Measurements from ENCODE around the gene PCNT. TPM values are rescaled to one million over a fixed set of nuclear protein-coding genes. Genes with fewer than 3 reads are reported as not detected.
A peak's percentile ranks its signal among the peaks of the same experiment; 100 is the strongest.
"Not testable (repeated sequence)": the region's sequence is repeated elsewhere in the genome, so short reads cannot be mapped to it uniquely, and the experiment has no call there.

Gene PCNT
- total RNA-seq, 3 donors from 2014 or later, result 25.2 to 31.0 (median 28.5) TPM

- TF ChIP-seq POLR2AphosphoS5 (IDR thresholded peaks at IDR 0.05) (no peak), POLR2A (IDR thresholded peaks at IDR 0.05) (no peak), CTCF (IDR thresholded peaks at IDR 0.05) (no peak)
- intact Hi-C loops (cut with DNase I; ENCODE audit: low total_unique reads), result loop anchor here (5.0 kb wide), 1 partner anchor 325 kb away; no protein-coding TSS in a partner anchor
- Histone ChIP-seq H3K27me3 (no peaks in the 10 kb centered on the region), H3K27ac (peak overlapping the region in 1 of 2 donors; percentile 14), H3K36me3 (no peaks in the 10 kb centered on the region), H3K4me1 (peaks cover 0 to 3% of the 10 kb centered on the region in 2 donors), H3K9me3 (no peaks in the 10 kb centered on the region), H3K4me3 (no peak overlapping the region)
- no peak for DNase-seq (ENCODE audit: low spot score in 2 of 2)
Measured at GRCh38 chr21:46461909-46462308, 138.0 kb downstream of the PCNT start.

- H3K36me3 ChIP-seq; H3K9me3 ChIP-seq; H3K27ac ChIP-seq; intact Hi-C loops (cut with DNase I; ENCODE audit: low total_unique reads); H3K4me1 ChIP-seq; H3K4me3 ChIP-seq; H3K27me3 ChIP-seq; DNase-seq (ENCODE audit: low spot score in 2 of 2): not testable (repeated sequence)
Measured at GRCh38 chr21:46465153-46465552, 141.2 kb downstream of the PCNT start.

- H3K9me3 ChIP-seq, result no peaks in the 10 kb centered on the region
- H3K27ac ChIP-seq, result no peak overlapping the region
- no peaks in the 10 kb centered on the region for H3K27me3 ChIP-seq
- no peaks in the 10 kb centered on the region for H3K4me1 ChIP-seq
- no peak overlapping the region for H3K4me3 ChIP-seq
- no peaks in the 10 kb centered on the region for H3K36me3 ChIP-seq
- TF ChIP-seq CTCF (IDR thresholded peaks at IDR 0.05) (no peak), POLR2A (IDR thresholded peaks at IDR 0.05) (no peak), POLR2AphosphoS5 (IDR thresholded peaks at IDR 0.05) (no peak)
- intact Hi-C loops (cut with DNase I; ENCODE audit: low total_unique reads), result no loop called here
- DNase-seq (ENCODE audit: low spot score in 2 of 2), result no peak
Measured at GRCh38 chr21:46465651-46466050, 141.7 kb downstream of the PCNT start.

- intact Hi-C loops (cut with DNase I; ENCODE audit: low total_unique reads), result no loop called here
- DNase-seq (ENCODE audit: low spot score in 2 of 2), result no peak
- Histone ChIP-seq H3K36me3 (no peaks in the 10 kb centered on the region), H3K27ac (no peak overlapping the region), H3K4me3 (no peak overlapping the region), H3K9me3 (no peaks in the 10 kb centered on the region), H3K4me1 (no peaks in the 10 kb centered on the region), H3K27me3 (no peaks in the 10 kb centered on the region)
- TF ChIP-seq POLR2A (IDR thresholded peaks at IDR 0.05) (no peak), CTCF (IDR thresholded peaks at IDR 0.05) (no peak), POLR2AphosphoS5 (IDR thresholded peaks at IDR 0.05) (no peak)
Measured at GRCh38 chr21:46468108-46468774, 144.3 kb downstream of the PCNT start.

- Histone ChIP-seq H3K4me3 (no peak overlapping the region), H3K27ac (no peak overlapping the region), H3K9me3 (no peaks in the 10 kb centered on the region), H3K27me3 (no peaks in the 10 kb centered on the region), H3K36me3 (no peaks in the 10 kb centered on the region), H3K4me1 (no peaks in the 10 kb centered on the region)
- DNase-seq (ENCODE audit: low spot score in 2 of 2), result no peak
- TF ChIP-seq CTCF (IDR thresholded peaks at IDR 0.05) (no peak), POLR2A (IDR thresholded peaks at IDR 0.05) (no peak), POLR2AphosphoS5 (IDR thresholded peaks at IDR 0.05) (no peak)
- intact Hi-C loops (cut with DNase I; ENCODE audit: low total_unique reads), result no loop called here
Measured at GRCh38 chr21:46469275-46469674, 145.3 kb downstream of the PCNT start.

All from breast epithelium (tissue), 4 donors.